HepG2 (cell line): ENCODE data around the gene KLHL12. TPM values are rescaled to one million over a fixed set of nuclear protein-coding genes. Genes with fewer than 3 reads are reported as not detected.

ENCODE experiments used
- ATF7-NPFF ChIP-seq: sonication (generic); formaldehyde crosslinking; IDR thresholded peaks from 2 replicates; pipeline ENCODE4 v1.8.1; 2023; ENCODE audit warnings: mild to moderate bottlenecking, low read depth, missing genetic modification reagents, moderate library complexity
- BHLHE40 ChIP-seq: IDR thresholded peaks from 2 replicates; pipeline ENCODE4 v1.6.1; 2011; ENCODE audit warnings: low read length, improper control_type of control experiment
- CENPT ChIP-seq: sonication (generic); formaldehyde crosslinking; IDR thresholded peaks from 2 replicates; pipeline ENCODE4 v1.8.0; 2022; ENCODE audit warnings: low read depth, mild to moderate bottlenecking, moderate library complexity, missing genetic modification reagents
- DR1 ChIP-seq: sonication (generic); formaldehyde crosslinking; IDR thresholded peaks from 2 replicates; pipeline ENCODE4 v1.8.0; 2021; ENCODE audit warnings: mild to moderate bottlenecking, missing genetic modification reagents, inconsistent platforms
- ESRRA ChIP-seq: sonication (generic); formaldehyde crosslinking; IDR thresholded peaks from 2 replicates; pipeline ENCODE4 v1.5.1; 2020; ENCODE audit warnings: mild to moderate bottlenecking, low read depth, missing genetic modification reagents
- GLI4 ChIP-seq: sonication (generic); formaldehyde crosslinking; IDR thresholded peaks from 2 replicates; pipeline ENCODE4 v1.5.1; 2020; ENCODE audit warnings: missing genetic modification reagents, mild to moderate bottlenecking, moderate library complexity, borderline replicate concordance
- HDAC1 ChIP-seq: sonication (generic); formaldehyde crosslinking; IDR thresholded peaks from 2 replicates; pipeline ENCODE4 v1.5.1; 2020; ENCODE audit warnings: mild to moderate bottlenecking, missing genetic modification reagents
- KDM6A ChIP-seq: IDR thresholded peaks from 2 replicates; pipeline ENCODE4 v1.6.1; 2016; ENCODE audit warnings: low read depth
- MAFK ChIP-seq, 2 experiments: IDR thresholded peaks in 1 of 2; conservative IDR thresholded peaks in 1 of 2; 2 replicates each; pipeline ENCODE4 v1.6.1; 2011; ENCODE audit warnings: improper control_type of control experiment in 2 of 2, low read length in 2 of 2
- MED8 ChIP-seq: sonication (generic); formaldehyde crosslinking; IDR thresholded peaks from 2 replicates; pipeline ENCODE4 v1.8.1; 2023; ENCODE audit warnings: mild to moderate bottlenecking, missing genetic modification reagents; ENCODE audit not compliant: insufficient replicate concordance
- MEF2D ChIP-seq: sonication (generic); formaldehyde crosslinking; IDR thresholded peaks from 2 replicates; pipeline ENCODE4 v1.5.1; 2020; ENCODE audit warnings: mild to moderate bottlenecking, missing genetic modification reagents
- NCOR1 ChIP-seq: fragments of 200-600 bp; sonication (generic); IDR thresholded peaks from 2 replicates; pipeline ENCODE4 v1.7.0; 2017; ENCODE audit warnings: antibody characterized with exemption, low read length, borderline replicate concordance
- SP2 ChIP-seq: sonication (generic); formaldehyde crosslinking; IDR thresholded peaks from 2 replicates; pipeline ENCODE4 v1.5.1; 2020; ENCODE audit warnings: mild to moderate bottlenecking, missing genetic modification reagents
- ZFYVE20 ChIP-seq: sonication (generic); formaldehyde crosslinking; IDR thresholded peaks from 2 replicates; pipeline ENCODE4 v1.8.0; 2023; ENCODE audit warnings: low read depth, mild to moderate bottlenecking, moderate library complexity, missing genetic modification reagents, borderline replicate concordance
- ZNF20 ChIP-seq: sonication (generic); formaldehyde crosslinking; IDR thresholded peaks from 2 replicates; pipeline ENCODE4 v1.4.0; 2020; ENCODE audit warnings: mild to moderate bottlenecking, moderate library complexity, missing genetic modification reagents
- ZNF33B ChIP-seq: sonication (generic); formaldehyde crosslinking; IDR thresholded peaks from 2 replicates; pipeline ENCODE4 v1.5.1; 2020; ENCODE audit warnings: mild to moderate bottlenecking, missing genetic modification reagents
- polyA plus RNA-seq, 8 experiments: library from polyadenylated mRNA; depleted of rRNA in 3 of 8; stranded (reverse) in 7 of 8; unstranded in 1 of 8; fragments of >200 nt; fragmentation: Illumina TruSeq in 4 of 8; extraction: Trizol in 4 of 8; gene quantifications; 2 replicates each; pipeline versions ENCODE4 v1.2.1 to v1.2.3, GENCODE V29; 2011 to 2016; ENCODE audit warnings: low read depth in 4 of 8, missing spikeins in 1 of 8, mixed read lengths in 1 of 8; ENCODE audit not compliant: insufficient read depth in 1 of 8
- total RNA-seq, 5 experiments: library from RNA; depleted of rRNA; stranded (reverse); fragments of >200 nt; fragmentation: Illumina TruSeq; extraction: Trizol; gene quantifications; 2 replicates each; pipeline ENCODE4 v1.2.3, GENCODE V29; 2016; ENCODE audit warnings: low read depth in 1 of 5
- TF ChIP-seq, protein P1 (sequence below): IDR thresholded peaks from 2 replicates; pipeline ENCODE4 v1.4.0; 2020; ENCODE audit warnings: mild to moderate bottlenecking, missing genetic modification reagents
- TF ChIP-seq, protein P2 (sequence below): IDR thresholded peaks from 2 replicates; pipeline ENCODE4 v1.6.1; 2016; ENCODE audit warnings: low read depth, control low read depth
- TF ChIP-seq, protein P3 (sequence below): sonication (generic); formaldehyde crosslinking; IDR thresholded peaks from 2 replicates; pipeline ENCODE4 v1.4.0; 2020; ENCODE audit warnings: missing genetic modification reagents

The KLHL12 gene
- total and polyA plus RNA-seq, 2 of the 13 experiments (the other 11 are each of a cell fraction or from before 2014, with no cell fraction given): 19.2 to 25.2 TPM

- TF ChIP-seq ATF7-NPFF (CRISPR knock-in tag): peak; percentile 47; the same call in 1 of the 2 replicates
- TF ChIP-seq CENPT (CRISPR knock-in tag): no peak
- TF ChIP-seq GLI4 (CRISPR knock-in tag): no peak
- TF ChIP-seq MEF2D: peak; percentile 72; the same call in 1 of the 2 replicates
- TF ChIP-seq HDAC1 (CRISPR knock-in tag): peak; percentile 98
- TF ChIP-seq BHLHE40: peak; percentile 99
- TF ChIP-seq SP2 (CRISPR knock-in tag): no peak
- TF ChIP-seq KDM6A (CRISPR knock-in tag): no peak
- peak; percentile 75 for TF ChIP-seq DR1 (CRISPR knock-in tag)
- 0 out of 2 replicates have a peak, but pooled peaks have one; percentile 23 for TF ChIP-seq ZNF33B (CRISPR knock-in tag)
- TF ChIP-seq MED8 (CRISPR knock-in tag): peak; percentile 79
- TF ChIP-seq ESRRA: no peak
- TF ChIP-seq, protein P1, sequence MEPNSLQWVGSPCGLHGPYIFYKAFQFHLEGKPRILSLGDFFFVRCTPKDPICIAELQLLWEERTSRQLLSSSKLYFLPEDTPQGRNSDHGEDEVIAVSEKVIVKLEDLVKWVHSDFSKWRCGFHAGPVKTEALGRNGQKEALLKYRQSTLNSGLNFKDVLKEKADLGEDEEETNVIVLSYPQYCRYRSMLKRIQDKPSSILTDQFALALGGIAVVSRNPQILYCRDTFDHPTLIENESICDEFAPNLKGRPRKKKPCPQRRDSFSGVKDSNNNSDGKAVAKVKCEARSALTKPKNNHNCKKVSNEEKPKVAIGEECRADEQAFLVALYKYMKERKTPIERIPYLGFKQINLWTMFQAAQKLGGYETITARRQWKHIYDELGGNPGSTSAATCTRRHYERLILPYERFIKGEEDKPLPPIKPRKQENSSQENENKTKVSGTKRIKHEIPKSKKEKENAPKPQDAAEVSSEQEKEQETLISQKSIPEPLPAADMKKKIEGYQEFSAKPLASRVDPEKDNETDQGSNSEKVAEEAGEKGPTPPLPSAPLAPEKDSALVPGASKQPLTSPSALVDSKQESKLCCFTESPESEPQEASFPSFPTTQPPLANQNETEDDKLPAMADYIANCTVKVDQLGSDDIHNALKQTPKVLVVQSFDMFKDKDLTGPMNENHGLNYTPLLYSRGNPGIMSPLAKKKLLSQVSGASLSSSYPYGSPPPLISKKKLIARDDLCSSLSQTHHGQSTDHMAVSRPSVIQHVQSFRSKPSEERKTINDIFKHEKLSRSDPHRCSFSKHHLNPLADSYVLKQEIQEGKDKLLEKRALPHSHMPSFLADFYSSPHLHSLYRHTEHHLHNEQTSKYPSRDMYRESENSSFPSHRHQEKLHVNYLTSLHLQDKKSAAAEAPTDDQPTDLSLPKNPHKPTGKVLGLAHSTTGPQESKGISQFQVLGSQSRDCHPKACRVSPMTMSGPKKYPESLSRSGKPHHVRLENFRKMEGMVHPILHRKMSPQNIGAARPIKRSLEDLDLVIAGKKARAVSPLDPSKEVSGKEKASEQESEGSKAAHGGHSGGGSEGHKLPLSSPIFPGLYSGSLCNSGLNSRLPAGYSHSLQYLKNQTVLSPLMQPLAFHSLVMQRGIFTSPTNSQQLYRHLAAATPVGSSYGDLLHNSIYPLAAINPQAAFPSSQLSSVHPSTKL: peak; percentile 75
- TF ChIP-seq ZFYVE20 (CRISPR knock-in tag): no peak
- TF ChIP-seq ZNF20 (CRISPR knock-in tag): no peak
- TF ChIP-seq, protein P2, sequence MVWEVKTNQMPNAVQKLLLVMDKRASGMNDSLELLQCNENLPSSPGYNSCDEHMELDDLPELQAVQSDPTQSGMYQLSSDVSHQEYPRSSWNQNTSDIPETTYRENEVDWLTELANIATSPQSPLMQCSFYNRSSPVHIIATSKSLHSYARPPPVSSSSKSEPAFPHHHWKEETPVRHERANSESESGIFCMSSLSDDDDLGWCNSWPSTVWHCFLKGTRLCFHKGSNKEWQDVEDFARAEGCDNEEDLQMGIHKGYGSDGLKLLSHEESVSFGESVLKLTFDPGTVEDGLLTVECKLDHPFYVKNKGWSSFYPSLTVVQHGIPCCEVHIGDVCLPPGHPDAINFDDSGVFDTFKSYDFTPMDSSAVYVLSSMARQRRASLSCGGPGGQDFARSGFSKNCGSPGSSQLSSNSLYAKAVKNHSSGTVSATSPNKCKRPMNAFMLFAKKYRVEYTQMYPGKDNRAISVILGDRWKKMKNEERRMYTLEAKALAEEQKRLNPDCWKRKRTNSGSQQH: peak; percentile 89; the same call in 1 of the 2 replicates
- TF ChIP-seq MAFK (conservative IDR thresholded peaks at IDR 0.05 in 1 of 2, IDR thresholded peaks at IDR 0.05 in 1 of 2; ENCODE audit: low read length in 2 of 2): no peak
- no peak; the same call in 1 of the 2 replicates for TF ChIP-seq NCOR1
- TF ChIP-seq, protein P3, sequence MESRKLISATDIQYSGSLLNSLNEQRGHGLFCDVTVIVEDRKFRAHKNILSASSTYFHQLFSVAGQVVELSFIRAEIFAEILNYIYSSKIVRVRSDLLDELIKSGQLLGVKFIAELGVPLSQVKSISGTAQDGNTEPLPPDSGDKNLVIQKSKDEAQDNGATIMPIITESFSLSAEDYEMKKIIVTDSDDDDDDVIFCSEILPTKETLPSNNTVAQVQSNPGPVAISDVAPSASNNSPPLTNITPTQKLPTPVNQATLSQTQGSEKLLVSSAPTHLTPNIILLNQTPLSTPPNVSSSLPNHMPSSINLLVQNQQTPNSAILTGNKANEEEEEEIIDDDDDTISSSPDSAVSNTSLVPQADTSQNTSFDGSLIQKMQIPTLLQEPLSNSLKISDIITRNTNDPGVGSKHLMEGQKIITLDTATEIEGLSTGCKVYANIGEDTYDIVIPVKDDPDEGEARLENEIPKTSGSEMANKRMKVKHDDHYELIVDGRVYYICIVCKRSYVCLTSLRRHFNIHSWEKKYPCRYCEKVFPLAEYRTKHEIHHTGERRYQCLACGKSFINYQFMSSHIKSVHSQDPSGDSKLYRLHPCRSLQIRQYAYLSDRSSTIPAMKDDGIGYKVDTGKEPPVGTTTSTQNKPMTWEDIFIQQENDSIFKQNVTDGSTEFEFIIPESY (CRISPR knock-in tag): peak; percentile 58
Observed at GRCh38 chr1:202926581-202927491, at the start of gene KLHL12 (continued).
